H1 (cell line): Measurements from ENCODE around the gene POMT2. TPM values are rescaled to one million over a fixed set of nuclear protein-coding genes. Genes with fewer than 3 reads are reported as not detected.

ENCODE experiments used
- ASH2L ChIP-seq: fragments of 200-600, 300-600 bp; sonication (generic); IDR thresholded peaks from one replicate; pipeline ENCODE4 v1.7.1; 2017; ENCODE audit warnings: low read length
- BRCA1 ChIP-seq: IDR thresholded peaks from 2 replicates; pipeline ENCODE4 v1.6.1; 2012; ENCODE audit warnings: low read depth, low read length, improper control_type of control experiment
- RXRA ChIP-seq: IDR thresholded peaks from 2 replicates; pipeline ENCODE4 v1.6.1; 2011; ENCODE audit warnings: low read depth, mild to moderate bottlenecking, low read length, moderate library complexity; ENCODE audit not compliant: insufficient read depth
- SIRT6 ChIP-seq: IDR thresholded peaks from one replicate; pipeline ENCODE4 v1.7.1; 2012; ENCODE audit warnings: low read length, inconsistent platforms
- polyA plus RNA-seq, 7 experiments: library from polyadenylated mRNA; depleted of rRNA in 3 of 7; stranded (reverse) in 5 of 7; unstranded in 2 of 7; fragments of >200 nt in 5 of 7; fragments of 200-250 nt in 2 of 7; gene quantifications; 1 replicate in 5 of 7; 2 replicates in 1 of 7; 4 replicates in 1 of 7; pipeline versions ENCODE4 v1.2.1 to v1.2.3, GENCODE V29; 2011 to 2013; ENCODE audit warnings: missing spikeins in 2 of 7, mixed read lengths in 2 of 7
- total RNA-seq: library from RNA; stranded (reverse); fragmentation: NEBNext Ultra II Directional; extraction: Animal tissue kit (Norgen Biotek cat#: 25700); gene quantifications from 2 replicates; pipeline ENCODE4 v1.2.1, GENCODE V29; 2021
- TF ChIP-seq, protein P1 (sequence below): IDR thresholded peaks from 2 replicates; pipeline ENCODE4 v1.6.1; 2012; ENCODE audit warnings: inconsistent platforms

POMT2 gene
- total and polyA plus RNA-seq, 2 of the 8 experiments (the other 6 are each of a cell fraction or from before 2014, with no cell fraction given): 20.8 to 44.9 TPM

DNA sequence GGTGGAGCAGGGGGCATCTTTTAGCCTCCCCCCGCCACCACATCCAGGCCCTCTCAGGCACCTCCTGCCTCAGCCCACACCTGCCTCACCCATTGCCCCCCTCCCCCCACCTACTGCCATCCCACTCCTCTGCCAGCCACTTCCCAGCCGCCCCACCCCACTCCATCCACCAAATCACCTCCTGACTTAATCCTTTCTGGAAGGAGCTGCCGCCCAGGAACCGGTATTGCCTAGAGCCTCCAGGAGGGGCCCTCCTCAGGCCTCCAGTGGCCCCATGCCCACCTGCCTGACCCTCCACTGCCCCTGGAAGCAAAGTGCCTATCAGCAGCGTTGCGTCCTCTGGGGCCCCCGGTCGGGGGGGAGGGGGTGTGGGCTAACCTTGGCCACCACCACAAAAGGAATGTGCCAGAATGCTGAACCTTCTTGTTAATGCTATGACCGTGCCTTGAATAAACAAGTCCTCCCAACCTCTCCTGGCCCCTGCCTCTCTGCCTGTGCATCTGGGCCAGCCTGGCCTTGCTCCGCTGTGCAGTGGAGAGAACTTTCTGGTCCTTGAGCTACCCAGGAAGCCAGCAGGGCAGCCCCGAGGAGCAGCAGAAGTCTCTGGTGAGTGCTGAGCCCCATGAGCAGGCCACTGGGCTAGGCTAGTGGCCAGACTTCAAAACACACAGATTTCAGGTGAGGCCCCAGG lies 61.5 kb downstream of the POMT2 start (continued):
- TF ChIP-seq BRCA1: no peak
- TF ChIP-seq SIRT6: no peak
- TF ChIP-seq ASH2L: no peak
- TF ChIP-seq, protein P1, sequence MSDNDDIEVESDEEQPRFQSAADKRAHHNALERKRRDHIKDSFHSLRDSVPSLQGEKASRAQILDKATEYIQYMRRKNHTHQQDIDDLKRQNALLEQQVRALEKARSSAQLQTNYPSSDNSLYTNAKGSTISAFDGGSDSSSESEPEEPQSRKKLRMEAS: no peak
- TF ChIP-seq RXRA: no peak
